Measurements from ENCODE around the gene FCRL3.

FCRL3 gene

GRCh38 chr1:157682710-157683437 lies 17.7 kb downstream of the FCRL3 start:
- no peak overlapping the region for H3K27ac ChIP-seq
- no peak for TF ChIP-seq CTCF (conservative IDR thresholded peaks at IDR 0.05)

DNA sequence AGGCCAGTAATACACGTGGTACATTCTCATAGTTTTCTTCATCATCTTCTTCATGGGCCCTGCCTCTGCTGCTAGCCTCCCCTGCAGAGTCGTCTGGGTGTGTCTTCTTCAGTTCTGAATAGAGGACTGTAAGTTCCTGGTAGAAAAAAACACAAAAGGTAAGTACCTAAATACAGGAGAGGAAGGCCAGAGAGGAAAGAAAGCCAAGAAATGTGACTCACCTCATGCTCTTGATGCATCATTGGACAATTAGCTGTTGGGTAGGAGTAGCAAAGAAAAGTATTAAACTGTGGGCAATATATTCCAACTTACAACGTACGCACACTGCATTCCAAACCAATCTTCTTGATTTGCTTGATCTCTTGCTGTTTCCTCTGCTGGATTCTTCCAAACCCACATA lies 21.8 kb downstream of the FCRL3 start:
- H3K27ac ChIP-seq = no peak overlapping the region

DNA sequence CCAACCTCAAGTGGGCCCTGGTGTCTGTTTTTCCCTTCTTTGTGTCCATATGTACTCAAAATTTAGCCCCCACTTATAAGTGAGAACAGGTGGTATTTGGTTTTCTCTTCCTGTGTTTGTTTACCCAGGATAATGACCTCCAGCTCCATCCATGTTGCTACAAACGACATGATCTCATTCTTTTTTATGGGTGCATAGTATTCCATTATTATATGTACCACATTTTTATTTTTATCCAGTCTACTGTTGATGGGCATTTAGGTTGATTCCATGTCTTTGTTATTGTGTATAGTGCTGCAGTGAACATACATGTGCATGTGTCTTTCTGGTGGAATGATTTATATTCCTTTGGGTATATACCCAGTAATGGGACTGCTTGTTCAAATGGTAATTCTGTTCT lies 27.6 kb downstream of the FCRL3 start:
- no peak for TF ChIP-seq CTCF (conservative IDR thresholded peaks at IDR 0.05)
- no peak overlapping the region for H3K27ac ChIP-seq

More for the DNA sequence above, 21.8 kb downstream of the FCRL3 start:
- TF ChIP-seq CTCF (conservative IDR thresholded peaks at IDR 0.05) = no peak

DNA sequence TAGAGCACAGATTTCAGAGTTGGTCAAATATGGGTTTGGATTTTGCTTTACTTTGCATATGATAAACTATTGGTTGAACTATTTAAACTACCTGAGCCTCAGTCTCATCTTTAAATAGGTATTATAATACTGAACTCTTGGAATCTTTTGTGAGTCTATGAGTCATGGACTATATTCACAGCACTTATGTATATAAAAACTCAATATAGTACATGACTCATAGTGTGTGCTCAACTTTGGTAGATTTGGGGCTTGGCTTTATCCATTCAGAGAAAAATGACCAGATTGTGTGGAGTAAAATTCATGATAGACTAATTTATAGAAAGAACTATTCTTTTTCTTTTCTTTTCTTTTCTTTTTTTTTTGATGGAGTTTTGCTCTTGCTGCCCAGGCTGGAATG lies 28.7 kb downstream of the FCRL3 start:
- no peak for TF ChIP-seq CTCF (conservative IDR thresholded peaks at IDR 0.05)
- no peak overlapping the region for H3K27ac ChIP-seq

GRCh38 chr1:157659576-157660247 lies 40.9 kb downstream of the FCRL3 start:
- no peak overlapping the region for H3K27ac ChIP-seq
- no peak for TF ChIP-seq CTCF (conservative IDR thresholded peaks at IDR 0.05)

DNA sequence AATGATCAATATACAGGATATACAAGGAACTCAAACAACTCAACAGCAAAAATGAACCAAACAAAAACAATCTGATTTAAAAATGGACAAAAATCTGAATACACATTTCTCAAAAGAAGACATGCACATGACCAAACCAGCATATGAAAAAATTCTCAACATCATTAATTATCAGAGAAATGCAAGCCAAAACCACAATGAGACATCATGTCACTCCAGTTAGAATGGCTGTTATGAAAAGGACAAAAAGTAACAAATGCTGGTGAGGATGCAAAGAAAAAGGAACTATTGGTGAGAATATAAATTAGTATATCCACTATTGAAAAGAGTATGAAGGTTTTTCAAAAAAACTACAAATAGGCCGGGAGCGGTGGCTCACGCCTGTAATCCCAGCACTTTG lies 42.0 kb downstream of the FCRL3 start:
- TF ChIP-seq CTCF (conservative IDR thresholded peaks at IDR 0.05) = no peak
- H3K27ac ChIP-seq = no peak overlapping the region

GRCh38 chr1:157653494-157653873 lies 47.1 kb downstream of the FCRL3 start:
- no peak overlapping the region for H3K27ac ChIP-seq
- TF ChIP-seq CTCF (conservative IDR thresholded peaks at IDR 0.05) = no peak

Measured in VCaP (cell line).